HG03439 (cell line): ENCODE results near the gene VMP1.
A peak's percentile ranks its signal among the peaks of the same experiment; 100 is the strongest.
"Not testable (repeated sequence)": the region's sequence is repeated elsewhere in the genome, so short reads cannot be mapped to it uniquely, and the experiment has no call there.

ENCODE experiments used
- ATAC-seq: cut with Tn5 transposase; IDR thresholded peaks from one replicate; pipeline ENCODE4 v1.9.1; 2021; ENCODE audit warnings: mild to moderate bottlenecking, moderate library complexity; ENCODE audit not compliant: unreplicated experiment

VMP1 gene

GRCh38 chr17:59804901-59805465 is 97.5 kb downstream of the VMP1 start:
- no peak for ATAC-seq

- ATAC-seq, result not testable (repeated sequence)
These were observed 98.9 kb downstream of the VMP1 start for GRCh38 chr17:59806322-59806721.

GRCh38 chr17:59807892-59808509 is 100.5 kb downstream of the VMP1 start:
- ATAC-seq, result no peak

GRCh38 chr17:59810894-59811153 is 103.4 kb downstream of the VMP1 start:
- no peak for ATAC-seq

- ATAC-seq, result no peak
These were observed 103.8 kb downstream of the VMP1 start for GRCh38 chr17:59811209-59811608.

- no peak for ATAC-seq
These were observed 104.7 kb downstream of the VMP1 start for GRCh38 chr17:59812139-59812538.

- ATAC-seq, result no peak
These were observed 106.8 kb downstream of the VMP1 start for GRCh38 chr17:59814276-59814675.

- no peak for ATAC-seq
These were observed 107.2 kb downstream of the VMP1 start for GRCh38 chr17:59814685-59815084.

GRCh38 chr17:59815965-59816364 is 108.5 kb downstream of the VMP1 start:
- no peak for ATAC-seq

GRCh38 chr17:59825533-59826322 is 118.3 kb downstream of the VMP1 start:
- ATAC-seq, result no peak

- ATAC-seq, result no peak
These were observed 119.4 kb downstream of the VMP1 start for GRCh38 chr17:59826706-59827453.

GRCh38 chr17:59827721-59828477 is 120.4 kb downstream of the VMP1 start:
- no peak for ATAC-seq

GRCh38 chr17:59828478-59828760 is 121.0 kb downstream of the VMP1 start:
- ATAC-seq, result no peak

- not testable (repeated sequence) for ATAC-seq
These were observed 121.4 kb downstream of the VMP1 start for GRCh38 chr17:59828819-59829216.

- ATAC-seq, result peak; percentile 67
These were observed 122.0 kb downstream of the VMP1 start for GRCh38 chr17:59829217-59830006.

GRCh38 chr17:59830007-59830630 is 122.7 kb downstream of the VMP1 start:
- ATAC-seq, result no peak

- no peak for ATAC-seq
These were observed 123.5 kb downstream of the VMP1 start for GRCh38 chr17:59830846-59831486.

- ATAC-seq, result no peak
These were observed 125.5 kb downstream of the VMP1 start for GRCh38 chr17:59832883-59833379.

- peak; percentile 68 for ATAC-seq
These were observed 130.0 kb downstream of the VMP1 start for GRCh38 chr17:59837308-59838051.
